H1 (cell line): ENCODE data around the gene CLN5. TPM values are rescaled to one million over a fixed set of nuclear protein-coding genes. Genes with fewer than 3 reads are reported as not detected.

ENCODE experiments used
- CTCF ChIA-PET: fragments of 300-600 bp; sonication (Branson Sonifier 250); formaldehyde crosslinking; loops from one replicate; lab custom pipeline; 2021; ENCODE audit not compliant: partially characterized antibody; lab: Charles Lee
- POLR2A ChIA-PET: fragments of 300-600 bp; sonication (Branson Sonifier 250); formaldehyde crosslinking; loops from one replicate; lab custom pipeline; 2021; ENCODE audit warnings: inconsistent platforms; ENCODE audit not compliant: partially characterized antibody; lab: Charles Lee
- DNase-seq, 2 experiments: peaks; one replicate each; pipeline versions ENCODE4 v3.0.0 to v3.0.0-alpha.2; 2010 to 2022; ENCODE audit warnings: low spot score in 2 of 2, low read depth in 1 of 2, mixed read lengths in 1 of 2
- FAIRE-seq: peaks from 2 replicates; lab custom pipeline; 2011; peaks lifted over from hg19 to GRCh38; lab: Jason Lieb, UNC
- H2AFZ ChIP-seq: 2 replicates; pipeline ENCODE4 v1.8.1; 2012; ENCODE audit warnings: low read length, inconsistent platforms
- H2AK5ac ChIP-seq: 2 replicates; pipeline ENCODE4 v1.6.1; 2013; ENCODE audit warnings: low read depth, low read length
- H2BK120ac ChIP-seq: replicated peaks from 2 replicates; pipeline ENCODE3; 2013; ENCODE audit warnings: low read depth, low read length, inconsistent platforms
- H2BK12ac ChIP-seq: 2 replicates; pipeline ENCODE4 v1.6.1; 2013; ENCODE audit warnings: low read depth, low read length
- H2BK15ac ChIP-seq: 2 replicates; pipeline ENCODE4 v1.6.1; 2013; ENCODE audit warnings: low read length
- H2BK20ac ChIP-seq: 2 replicates; pipeline ENCODE4 v1.6.1; 2013; ENCODE audit warnings: low read length
- H2BK5ac ChIP-seq: 2 replicates; pipeline ENCODE4 v1.6.1; 2013; ENCODE audit warnings: low read depth, low read length
- H3K14ac ChIP-seq: 2 replicates; pipeline ENCODE4 v1.6.1; 2013; ENCODE audit warnings: inconsistent platforms; ENCODE audit not compliant: insufficient read length
- H3K18ac ChIP-seq: 2 replicates; pipeline ENCODE4 v1.6.1; 2013; ENCODE audit warnings: low read length; ENCODE audit errors: extremely low read depth
- H3K23ac ChIP-seq: 2 replicates; pipeline ENCODE4 v1.6.1; 2013; ENCODE audit warnings: inconsistent platforms; ENCODE audit not compliant: insufficient read length
- H3K23me2 ChIP-seq: 2 replicates; pipeline ENCODE4 v1.6.1; 2013; ENCODE audit warnings: low read depth, low read length
- H3K27ac ChIP-seq: 2 replicates; pipeline ENCODE4 v1.6.1; 2011; ENCODE audit warnings: low read depth, low read length, inconsistent platforms
- H3K27me3 ChIP-seq, 4 experiments: replicated peaks in 1 of 4; 1 replicate in 1 of 4; 2 replicates in 3 of 4; pipeline versions ENCODE4 v1.6.1 to v1.8.1; 2011 to 2013; ENCODE audit warnings: low read length in 3 of 4, mild to moderate bottlenecking in 3 of 4, inconsistent platforms in 2 of 4, mixed read lengths in 2 of 4, moderate library complexity in 1 of 4; ENCODE audit not compliant: control insufficient read depth in 3 of 4, insufficient read depth in 3 of 4; ENCODE audit errors: extremely low read depth in 1 of 4
- H3K36me3 ChIP-seq, 4 experiments: 2 replicates each; pipeline versions ENCODE4 v1.6.1 to v1.8.1; 2011 to 2013; ENCODE audit warnings: mild to moderate bottlenecking in 4 of 4, low read length in 3 of 4, moderate library complexity in 2 of 4, control low read depth in 1 of 4, inconsistent platforms in 1 of 4; ENCODE audit not compliant: insufficient read depth in 4 of 4, control insufficient read depth in 2 of 4
- H3K4ac ChIP-seq: replicated peaks from 2 replicates; pipeline ENCODE3; 2013; ENCODE audit warnings: low read length, low read depth, mixed read lengths, inconsistent platforms; ENCODE audit not compliant: insufficient read length
- H3K4me1 ChIP-seq, 4 experiments: replicated peaks in 1 of 4; 1 replicate in 1 of 4; 2 replicates in 3 of 4; pipeline versions ENCODE4 v1.6.1 to v1.8.1; 2011 to 2013; ENCODE audit warnings: low read length in 3 of 4, inconsistent platforms in 2 of 4, mixed read lengths in 1 of 4; ENCODE audit not compliant: insufficient read depth in 4 of 4, control insufficient read depth in 3 of 4
- H3K4me2 ChIP-seq, 2 experiments: 2 replicates each; pipeline versions ENCODE4 v1.6.1 to v1.8.1; 2011 to 2013; ENCODE audit warnings: low read depth in 2 of 2, low read length in 2 of 2, control low read depth in 1 of 2, inconsistent platforms in 1 of 2, mild to moderate bottlenecking in 1 of 2; ENCODE audit not compliant: insufficient read depth in 1 of 2
- H3K4me3 ChIP-seq, 4 experiments: fragments of 200-600, 300-600 bp in 1 of 4; sonication (generic), shearing (Covaris generic), sonication (Bioruptor Twin) in 1 of 4; 2 replicates each; pipeline versions ENCODE4 v1.5.1 to v1.8.1; 2011 to 2016; ENCODE audit warnings: low read length in 4 of 4, low read depth in 3 of 4, control low read depth in 2 of 4, inconsistent platforms in 2 of 4, mild to moderate bottlenecking in 2 of 4, mixed read lengths in 1 of 4, moderate library complexity in 1 of 4; ENCODE audit not compliant: insufficient read depth in 2 of 4; ENCODE audit errors: extremely low read depth in 1 of 4
- H3K56ac ChIP-seq: replicated peaks from 2 replicates; pipeline ENCODE3; 2013; ENCODE audit warnings: low read depth, mild to moderate bottlenecking, mixed read lengths, low read length, inconsistent platforms; ENCODE audit not compliant: insufficient read length
- H3K79me1 ChIP-seq: 2 replicates; pipeline ENCODE4 v1.6.1; 2013; ENCODE audit warnings: low read depth, low read length, control low read depth
- H3K79me2 ChIP-seq, 2 experiments: 2 replicates each; pipeline versions ENCODE4 v1.6.1 to v1.8.1; 2012 to 2013; ENCODE audit warnings: low read length in 2 of 2, mild to moderate bottlenecking in 2 of 2, inconsistent platforms in 1 of 2; ENCODE audit not compliant: insufficient read depth in 2 of 2, control insufficient read depth in 1 of 2
- H3K9ac ChIP-seq, 4 experiments: replicated peaks in 1 of 4; 1 replicate in 1 of 4; 2 replicates in 3 of 4; pipeline versions ENCODE4 v1.6.1 to v1.8.1; 2011 to 2013; ENCODE audit warnings: low read depth in 3 of 4, low read length in 3 of 4, control low read depth in 2 of 4, mild to moderate bottlenecking in 2 of 4, moderate library complexity in 2 of 4, inconsistent platforms in 1 of 4; ENCODE audit errors: extremely low read depth in 1 of 4
- H3K9me3 ChIP-seq, 2 experiments: 2 replicates each; pipeline versions ENCODE4 v1.6.1 to v1.8.1; 2012 to 2013; ENCODE audit warnings: mild to moderate bottlenecking in 2 of 2, moderate library complexity in 2 of 2, control low read depth in 1 of 2, inconsistent platforms in 1 of 2, low read depth in 1 of 2, low read length in 1 of 2, mixed read lengths in 1 of 2; ENCODE audit not compliant: insufficient read depth in 2 of 2
- H4K20me1 ChIP-seq, 2 experiments: replicated peaks in 1 of 2; 2 replicates each; pipeline versions ENCODE3 to v1.8.1; 2011 to 2013; ENCODE audit warnings: inconsistent platforms in 2 of 2, low read length in 2 of 2, mild to moderate bottlenecking in 1 of 2; ENCODE audit not compliant: insufficient read depth in 2 of 2, control insufficient read depth in 1 of 2
- H4K5ac ChIP-seq: 2 replicates; pipeline ENCODE4 v1.6.1; 2013; ENCODE audit warnings: low read length, low read depth, mixed read lengths, inconsistent platforms; ENCODE audit not compliant: insufficient read length
- H4K8ac ChIP-seq: 2 replicates; pipeline ENCODE4 v1.8.0; 2013; ENCODE audit warnings: mild to moderate bottlenecking, moderate library complexity, low read length, inconsistent platforms; ENCODE audit not compliant: insufficient read depth; ENCODE audit errors: extremely low read depth
- H4K91ac ChIP-seq: replicated peaks from 2 replicates; pipeline ENCODE3; 2013; ENCODE audit warnings: low read length, mixed read lengths, inconsistent platforms; ENCODE audit not compliant: insufficient read length
- CHD2 ChIP-seq: IDR thresholded peaks from 2 replicates; pipeline ENCODE4 v1.6.1; 2012; ENCODE audit warnings: low read length, improper control_type of control experiment
- CREB1 ChIP-seq: IDR thresholded peaks from 2 replicates; pipeline ENCODE4 v1.6.1; 2012; ENCODE audit warnings: inconsistent platforms
- EGR1 ChIP-seq: IDR thresholded peaks from 2 replicates; pipeline ENCODE4 v1.6.1; 2011; ENCODE audit warnings: low read depth, low read length, borderline replicate concordance
- HDAC6 ChIP-seq: IDR thresholded peaks from one replicate; pipeline ENCODE4 v1.7.1; 2012; ENCODE audit warnings: low read depth, mild to moderate bottlenecking, inconsistent platforms, low read length, moderate library complexity
- MAFK ChIP-seq: IDR thresholded peaks from 2 replicates; pipeline ENCODE4 v1.6.1; 2012; ENCODE audit warnings: low read depth, mild to moderate bottlenecking, improper control_type of control experiment, low read length
- POLR2AphosphoS5 ChIP-seq: IDR thresholded peaks from 2 replicates; pipeline ENCODE4 v1.6.1; 2011; ENCODE audit warnings: low read depth, low read length
- RBBP5 ChIP-seq: IDR thresholded peaks from 2 replicates; pipeline ENCODE4 v1.7.1; 2012; ENCODE audit warnings: low read depth, mild to moderate bottlenecking, inconsistent platforms, low read length, moderate library complexity, borderline replicate concordance
- SAP30 ChIP-seq: fragments of 300-600 bp; sonication (generic); IDR thresholded peaks from 2 replicates; pipeline ENCODE4 v1.7.1; 2012; ENCODE audit warnings: low read length, moderate library complexity, mild to moderate bottlenecking, inconsistent platforms; ENCODE audit not compliant: insufficient read depth, insufficient replicate concordance
- SP1 ChIP-seq: IDR thresholded peaks from 2 replicates; pipeline ENCODE4 v1.6.1; 2011; ENCODE audit warnings: low read depth, low read length
- SRF ChIP-seq: IDR thresholded peaks from 2 replicates; pipeline ENCODE4 v1.6.1; 2011; ENCODE audit warnings: mild to moderate bottlenecking, low read depth, low read length, moderate library complexity
- TEAD4 ChIP-seq: IDR thresholded peaks from 2 replicates; pipeline ENCODE4 v1.6.1; 2012; ENCODE audit warnings: low read depth, low read length, inconsistent platforms, mixed read lengths
- YY1 ChIP-seq: IDR thresholded peaks from 2 replicates; pipeline ENCODE4 v1.6.1; 2011; ENCODE audit warnings: low read depth, mild to moderate bottlenecking, low read length
- WGBS, 2 experiments: shearing (Covaris generic) in 1 of 2; methylation state at CpG; one replicate each; pipeline versions ENCODE4 v1.1.6 to v1.1.7; 2013 to 2015; ENCODE audit warnings: low lambda C conversion rate in 2 of 2, mixed read lengths in 2 of 2, inconsistent platforms in 1 of 2, low coverage in 1 of 2, missing lambda C conversion rate in 1 of 2; ENCODE audit not compliant: insufficient replicate concordance in 2 of 2, insufficient coverage in 1 of 2, insufficient read length in 1 of 2; ENCODE audit errors: extremely low coverage in 1 of 2, missing lambda C conversion rate in 1 of 2; 5-methylcytosine and 5-hydroxymethylcytosine counted together
- polyA plus RNA-seq, 7 experiments: library from polyadenylated mRNA; depleted of rRNA in 3 of 7; stranded (reverse) in 5 of 7; unstranded in 2 of 7; fragments of >200 nt in 5 of 7; fragments of 200-250 nt in 2 of 7; gene quantifications; 1 replicate in 5 of 7; 2 replicates in 1 of 7; 4 replicates in 1 of 7; pipeline versions ENCODE4 v1.2.1 to v1.2.3, GENCODE V29; 2011 to 2013; ENCODE audit warnings: missing spikeins in 2 of 7, mixed read lengths in 2 of 7
- total RNA-seq: library from RNA; stranded (reverse); fragmentation: NEBNext Ultra II Directional; extraction: Animal tissue kit (Norgen Biotek cat#: 25700); gene quantifications from 2 replicates; pipeline ENCODE4 v1.2.1, GENCODE V29; 2021
- TF ChIP-seq, protein P1 (sequence below): IDR thresholded peaks from 2 replicates; pipeline ENCODE4 v1.6.1; 2011; ENCODE audit warnings: low read depth, mild to moderate bottlenecking, low read length; ENCODE audit not compliant: insufficient read depth
- TF ChIP-seq, protein P2 (sequence below): IDR thresholded peaks from 2 replicates; pipeline ENCODE4 v1.6.1; 2011; ENCODE audit warnings: low read length, improper control_type of control experiment

Gene CLN5
- total and polyA plus RNA-seq, 2 of the 8 experiments (the other 6 are each of a cell fraction or from before 2014, with no cell fraction given): 5.3 to 10.1 TPM

DNA sequence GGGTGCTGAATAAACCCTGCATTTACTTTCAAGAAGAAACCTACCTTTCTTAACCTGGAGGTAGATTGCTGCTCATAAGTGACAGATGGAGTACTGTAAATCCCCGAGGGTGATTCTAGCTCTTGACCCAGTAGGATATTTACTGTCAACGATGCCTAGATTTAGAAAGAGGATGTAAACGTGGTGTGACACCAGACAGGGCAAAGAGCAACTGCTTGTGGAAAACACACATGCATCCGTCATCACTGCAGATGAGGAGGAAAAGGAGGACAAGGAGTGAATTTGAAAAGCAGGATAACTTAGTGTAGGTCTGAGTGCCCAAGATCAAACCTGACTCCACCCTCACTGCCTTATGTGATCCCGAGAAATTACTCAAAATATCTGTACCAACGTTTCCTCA, 9.8 kb upstream of the CLN5 start:
- Histone ChIP-seq H3K79me1 (no peaks in the 10 kb centered on the region), H3K56ac (no peak overlapping the region), H3K9me3 (no peaks in the 10 kb centered on the region), H3K27ac (no peak overlapping the region), H2AFZ (no peak overlapping the region), H3K79me2 (no peaks in the 10 kb centered on the region), H2BK120ac (no peak overlapping the region), H3K18ac (no peak overlapping the region), H3K36me3 (no peaks in the 10 kb centered on the region), H3K4ac (no peak overlapping the region), H3K23me2 (no peaks in the 10 kb centered on the region), H3K23ac (no peak overlapping the region), H3K4me2 (no peak overlapping the region), H2BK5ac (no peak overlapping the region), H3K4me1 (no peaks in the 10 kb centered on the region), H2BK12ac (no peak overlapping the region), H3K9ac (no peak overlapping the region), H3K4me3 (no peak overlapping the region), H3K27me3 (no peaks in the 10 kb centered on the region), H4K5ac (no peak overlapping the region), H2BK20ac (no peak overlapping the region), H2AK5ac (no peak overlapping the region), H4K8ac (no peak overlapping the region), H4K91ac (no peak overlapping the region), H2BK15ac (no peak overlapping the region), H4K20me1 (no peaks in the 10 kb centered on the region), H3K14ac (no peak overlapping the region)
- ChIA-PET POLR2A (no interaction called here), CTCF (interaction anchor here (0.7 to 2.9 kb wide), 8 partner anchors 8 to 149 kb away, joined by 3 to 24 read pairs (median 5); no protein-coding TSS in a partner anchor)
- FAIRE-seq (no peak), DNase-seq (no peak)
- 92% methylated on average over 6 of the region's 6 CpGs; no CpG with 5 or more reads in 1 of the 2 experiments for WGBS, 2 experiments
- TF ChIP-seq SRF (no peak), SAP30 (no peak), RBBP5 (no peak), HDAC6 (no peak), EGR1 (no peak), MAFK (no peak), CREB1 (no peak), POLR2AphosphoS5 (no peak), YY1 (no peak), CHD2 (no peak), TEAD4 (no peak), SP1 (no peak)
- TF ChIP-seq, protein P1, sequence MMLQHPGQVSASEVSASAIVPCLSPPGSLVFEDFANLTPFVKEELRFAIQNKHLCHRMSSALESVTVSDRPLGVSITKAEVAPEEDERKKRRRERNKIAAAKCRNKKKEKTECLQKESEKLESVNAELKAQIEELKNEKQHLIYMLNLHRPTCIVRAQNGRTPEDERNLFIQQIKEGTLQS: no peak
- TF ChIP-seq, protein P2, sequence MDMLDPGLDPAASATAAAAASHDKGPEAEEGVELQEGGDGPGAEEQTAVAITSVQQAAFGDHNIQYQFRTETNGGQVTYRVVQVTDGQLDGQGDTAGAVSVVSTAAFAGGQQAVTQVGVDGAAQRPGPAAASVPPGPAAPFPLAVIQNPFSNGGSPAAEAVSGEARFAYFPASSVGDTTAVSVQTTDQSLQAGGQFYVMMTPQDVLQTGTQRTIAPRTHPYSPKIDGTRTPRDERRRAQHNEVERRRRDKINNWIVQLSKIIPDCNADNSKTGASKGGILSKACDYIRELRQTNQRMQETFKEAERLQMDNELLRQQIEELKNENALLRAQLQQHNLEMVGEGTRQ: no peak
